BJ (cell line): ENCODE data around the gene WDHD1. TPM values are rescaled to one million over a fixed set of nuclear protein-coding genes. Genes with fewer than 3 reads are reported as not detected.

Experiments
- CTCF ChIA-PET: fragments of 350-600 bp; formaldehyde crosslinking; extraction: SDS; loops from one replicate; lab custom pipeline; 2021; ENCODE audit warnings: antibody characterized with exemption, inconsistent platforms; lab: Yijun Ruan, JAX
- POLR2A ChIA-PET: fragments of 300-600 bp; sonication (Branson Sonifier 250); formaldehyde crosslinking; extraction: SDS; loops from one replicate; lab custom pipeline; 2021; ENCODE audit warnings: antibody characterized with exemption; lab: Charles Lee
- DNase-seq: peaks from one replicate; pipeline ENCODE4 v3.0.0-alpha.2; 2011; ENCODE audit warnings: low read depth
- H3K27me3 ChIP-seq: 2 replicates; pipeline ENCODE4 v1.6.0; 2011; ENCODE audit warnings: low read length; ENCODE audit not compliant: control insufficient read depth, insufficient read depth
- H3K36me3 ChIP-seq: 2 replicates; pipeline ENCODE4 v1.5.1; 2011; ENCODE audit warnings: low read length; ENCODE audit not compliant: control insufficient read depth, insufficient read depth
- H3K4me3 ChIP-seq: 2 replicates; pipeline ENCODE4 v1.5.1; 2011; ENCODE audit warnings: low read depth, mild to moderate bottlenecking, control low read depth, low read length
- CTCF ChIP-seq: IDR thresholded peaks from 2 replicates; pipeline ENCODE4 v1.5.1; 2011; ENCODE audit warnings: low read depth, mild to moderate bottlenecking, control low read depth, inconsistent platforms, low read length, moderate library complexity; ENCODE audit not compliant: insufficient read depth
- polyA plus RNA-seq: library from polyadenylated mRNA; depleted of rRNA; stranded (reverse); fragments of >200 nt; gene quantifications from 2 replicates; pipeline ENCODE4 v1.2.3, GENCODE V29; 2011; rRNA removed

The WDHD1 gene
- polyA plus RNA-seq, 1 experiment, result 2.6 TPM

- CTCF ChIA-PET, result no interaction called here
- H3K27me3 ChIP-seq, result no peaks in the 10 kb centered on the region; the same call in 1 of the 2 replicates
- no peaks in the 10 kb centered on the region for H3K36me3 ChIP-seq
- POLR2A ChIA-PET, result no interaction called here
- TF ChIP-seq CTCF, result no peak
- DNase-seq, result no peak
- H3K4me3 ChIP-seq, result no peak overlapping the region
Observed at GRCh38 chr14:54889919-54890318, 137.0 kb downstream of the WDHD1 start.

Other genes with a start within 250 kb of the WDHD1 start
- 0.82 and 1.3 TPM in 2 replicates for gene GCH1, start 124.3 kb downstream of the WDHD1 start, polyA plus RNA-seq
- 3.0 and 6.2 TPM in 2 replicates for gene SOCS4, start 137 bp upstream of the WDHD1 start, polyA plus RNA-seq
- gene MAPK1IP1L, start 24.5 kb upstream of the WDHD1 start, polyA plus RNA-seq, result 56.4 and 90.0 TPM in 2 replicates
- gene LGALS3, start 102.2 kb upstream of the WDHD1 start, polyA plus RNA-seq, result 182 and 197 TPM in 2 replicates
- 8.9 and 18.3 TPM in 2 replicates for gene DLGAP5, start 164.5 kb upstream of the WDHD1 start, polyA plus RNA-seq
- gene FBXO34, start 244.3 kb upstream of the WDHD1 start, polyA plus RNA-seq, result 15.0 and 16.9 TPM in 2 replicates